Panc1 (cell line): ENCODE data around the gene CCDC57. TPM values are rescaled to one million over a fixed set of nuclear protein-coding genes. Genes with fewer than 3 reads are reported as not detected.

Source experiments
- ATAC-seq: fragments of 200-7000 bp; cut with Tn5 transposase; 2 replicates; pipeline ENCODE4 v1.9.1; 2020; ENCODE audit warnings: mild to moderate bottlenecking, moderate library complexity
- BruUV-seq: library from RNA; stranded (reverse); fragments of 400-500 nt; replicated peaks from 2 replicates; lab custom pipeline; 2021; lab: Mats Ljungman, UMichigan
- CTCF ChIA-PET: fragments of 300-600 bp; sonication (Branson Sonifier 250); formaldehyde crosslinking; loops from one replicate; lab custom pipeline; 2022; ENCODE audit warnings: antibody characterized with exemption; lab: Charles Lee
- POLR2A ChIA-PET: fragments of 300-600 bp; sonication (Branson Sonifier 250); formaldehyde crosslinking; loops from one replicate; lab custom pipeline; 2022; ENCODE audit warnings: antibody characterized with exemption; lab: Charles Lee
- DNase-seq: peaks from one replicate; pipeline ENCODE4 v3.0.0-alpha.2; 2010; ENCODE audit warnings: low read depth, low spot score
- H3K27ac ChIP-seq: 2 replicates; pipeline ENCODE4 v1.5.1; 2011; ENCODE audit warnings: mild to moderate bottlenecking, low read length, inconsistent platforms
- H3K27me3 ChIP-seq: fragments of 200-500 bp; sonication (Bioruptor generic); 2 replicates; pipeline ENCODE4 v1.6.0; 2014; ENCODE audit warnings: low read length, inconsistent platforms; ENCODE audit not compliant: control insufficient read depth, insufficient read depth
- H3K36me3 ChIP-seq: fragments of 200-500 bp; sonication (Bioruptor generic); 2 replicates; pipeline ENCODE4 v1.5.1; 2014; ENCODE audit warnings: inconsistent platforms, mild to moderate bottlenecking, low read length, moderate library complexity; ENCODE audit not compliant: control insufficient read depth, insufficient read depth
- H3K4me1 ChIP-seq: 2 replicates; pipeline ENCODE4 v1.5.1; 2011; ENCODE audit warnings: inconsistent platforms, mild to moderate bottlenecking, low read length, moderate library complexity; ENCODE audit not compliant: control insufficient read depth, insufficient read depth
- H3K4me3 ChIP-seq, 2 experiments: 2 replicates each; pipeline ENCODE4 v1.5.1; 2011 to 2012; ENCODE audit warnings: low read depth in 2 of 2, low read length in 2 of 2, mild to moderate bottlenecking in 2 of 2, inconsistent platforms in 1 of 2, moderate library complexity in 1 of 2
- H3K9me3 ChIP-seq: fragments of 200-500 bp; sonication (Bioruptor generic); 2 replicates; pipeline ENCODE4 v1.5.1; 2014; ENCODE audit warnings: low read depth, mild to moderate bottlenecking, inconsistent platforms, low read length, moderate library complexity; ENCODE audit not compliant: control insufficient read depth, insufficient read depth
- POLR2AphosphoS5 ChIP-seq: IDR thresholded peaks from 2 replicates; pipeline ENCODE4 v1.6.1; 2012; ENCODE audit warnings: mild to moderate bottlenecking, low read depth, low read length, moderate library complexity
- SIN3A ChIP-seq: IDR thresholded peaks from 2 replicates; pipeline ENCODE4 v1.6.1; 2012; ENCODE audit warnings: low read depth, mild to moderate bottlenecking, low read length, moderate library complexity, borderline replicate concordance; ENCODE audit not compliant: insufficient read depth
- TCF7L2 ChIP-seq: IDR thresholded peaks from 2 replicates; pipeline ENCODE4 v1.6.1; 2011; ENCODE audit warnings: mild to moderate bottlenecking, low read depth, low read length, inconsistent platforms
- in situ Hi-C: cut with HindIII; loops from 2 replicates; pipeline ENCODE4 v1.10.0; 2016; ENCODE audit warnings: low sequenced_read_pairs, low pct_unique_long_range_greater_than_20kb
- intact Hi-C: fragments of 100-400 bp; cut with micrococcal nuclease; formaldehyde crosslinking; loops from one replicate; pipeline ENCODE4 v1.10.0; 2022; ENCODE audit not compliant: unreplicated experiment
- total RNA-seq: library from RNA; stranded (reverse); gene quantifications from one replicate; pipeline ENCODE4 v1.2.1, GENCODE V29; 2021; ENCODE audit not compliant: unreplicated experiment
- TF ChIP-seq, protein P1 (sequence below), 2 experiments: IDR thresholded peaks; 2 replicates each; pipeline ENCODE4 v1.6.1; 2011 to 2012; ENCODE audit warnings: low read depth in 2 of 2, control low read depth in 1 of 2, low read length in 1 of 2, mild to moderate bottlenecking in 1 of 2, moderate library complexity in 1 of 2; ENCODE audit not compliant: insufficient read depth in 1 of 2
- TF ChIP-seq, protein P2 (sequence below): fragments of 450-650 bp; IDR thresholded peaks from 2 replicates; pipeline ENCODE4 v1.5.1; 2017; ENCODE audit warnings: mild to moderate bottlenecking

CCDC57 gene
- total RNA-seq, 1 experiment from 2014 or later: 63.6 TPM

DNA sequence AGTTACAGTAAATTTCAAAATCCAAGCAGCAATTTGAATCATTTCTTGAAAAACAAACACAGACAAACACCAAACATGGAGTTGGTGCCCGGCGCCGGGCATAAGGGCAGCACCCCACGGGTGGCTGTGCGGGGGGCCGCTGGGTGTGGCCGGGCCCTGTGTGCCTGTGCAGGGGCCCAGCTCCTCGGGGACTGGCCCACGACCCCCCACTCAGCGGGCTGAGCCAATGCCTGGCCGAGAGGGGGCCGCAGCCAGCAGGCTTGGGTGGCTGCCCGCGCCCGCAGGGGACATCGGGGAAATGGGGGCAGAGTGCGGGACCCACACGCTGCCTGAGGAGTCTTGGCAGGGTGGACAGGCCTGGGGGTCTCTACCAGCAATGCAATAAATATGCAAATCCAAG is 134.2 kb downstream of the CCDC57 start:
- in situ Hi-C loops (no loop called here), intact Hi-C loops (no loop called here)
- ChIA-PET CTCF (interaction anchor here (0.6 kb wide), 1 partner anchor 148 kb away, joined by 5 read pairs; no protein-coding TSS in a partner anchor), POLR2A (no interaction called here)
- ATAC-seq: no peak
- Histone ChIP-seq H3K4me1 (peaks cover 25% of the 10 kb centered on the region), H3K4me3 (no peak overlapping the region), H3K27me3 (no peaks in the 10 kb centered on the region), H3K27ac (peak overlapping the region; percentile 41; the same call in 1 of the 2 replicates), H3K36me3 (no peaks in the 10 kb centered on the region; the same call in none of the 2 replicates), H3K9me3 (no peaks in the 10 kb centered on the region)
- no TSS peak for BruUV-seq
- TF ChIP-seq SIN3A: no peak
- TF ChIP-seq, protein P1, sequence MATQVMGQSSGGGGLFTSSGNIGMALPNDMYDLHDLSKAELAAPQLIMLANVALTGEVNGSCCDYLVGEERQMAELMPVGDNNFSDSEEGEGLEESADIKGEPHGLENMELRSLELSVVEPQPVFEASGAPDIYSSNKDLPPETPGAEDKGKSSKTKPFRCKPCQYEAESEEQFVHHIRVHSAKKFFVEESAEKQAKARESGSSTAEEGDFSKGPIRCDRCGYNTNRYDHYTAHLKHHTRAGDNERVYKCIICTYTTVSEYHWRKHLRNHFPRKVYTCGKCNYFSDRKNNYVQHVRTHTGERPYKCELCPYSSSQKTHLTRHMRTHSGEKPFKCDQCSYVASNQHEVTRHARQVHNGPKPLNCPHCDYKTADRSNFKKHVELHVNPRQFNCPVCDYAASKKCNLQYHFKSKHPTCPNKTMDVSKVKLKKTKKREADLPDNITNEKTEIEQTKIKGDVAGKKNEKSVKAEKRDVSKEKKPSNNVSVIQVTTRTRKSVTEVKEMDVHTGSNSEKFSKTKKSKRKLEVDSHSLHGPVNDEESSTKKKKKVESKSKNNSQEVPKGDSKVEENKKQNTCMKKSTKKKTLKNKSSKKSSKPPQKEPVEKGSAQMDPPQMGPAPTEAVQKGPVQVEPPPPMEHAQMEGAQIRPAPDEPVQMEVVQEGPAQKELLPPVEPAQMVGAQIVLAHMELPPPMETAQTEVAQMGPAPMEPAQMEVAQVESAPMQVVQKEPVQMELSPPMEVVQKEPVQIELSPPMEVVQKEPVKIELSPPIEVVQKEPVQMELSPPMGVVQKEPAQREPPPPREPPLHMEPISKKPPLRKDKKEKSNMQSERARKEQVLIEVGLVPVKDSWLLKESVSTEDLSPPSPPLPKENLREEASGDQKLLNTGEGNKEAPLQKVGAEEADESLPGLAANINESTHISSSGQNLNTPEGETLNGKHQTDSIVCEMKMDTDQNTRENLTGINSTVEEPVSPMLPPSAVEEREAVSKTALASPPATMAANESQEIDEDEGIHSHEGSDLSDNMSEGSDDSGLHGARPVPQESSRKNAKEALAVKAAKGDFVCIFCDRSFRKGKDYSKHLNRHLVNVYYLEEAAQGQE (IDR thresholded peaks at IDR 0.05; ENCODE audit: insufficient read depth in 1 of 2, low read depth in 2 of 2, low read length in 1 of 2): no peak
- TF ChIP-seq, protein P2, sequence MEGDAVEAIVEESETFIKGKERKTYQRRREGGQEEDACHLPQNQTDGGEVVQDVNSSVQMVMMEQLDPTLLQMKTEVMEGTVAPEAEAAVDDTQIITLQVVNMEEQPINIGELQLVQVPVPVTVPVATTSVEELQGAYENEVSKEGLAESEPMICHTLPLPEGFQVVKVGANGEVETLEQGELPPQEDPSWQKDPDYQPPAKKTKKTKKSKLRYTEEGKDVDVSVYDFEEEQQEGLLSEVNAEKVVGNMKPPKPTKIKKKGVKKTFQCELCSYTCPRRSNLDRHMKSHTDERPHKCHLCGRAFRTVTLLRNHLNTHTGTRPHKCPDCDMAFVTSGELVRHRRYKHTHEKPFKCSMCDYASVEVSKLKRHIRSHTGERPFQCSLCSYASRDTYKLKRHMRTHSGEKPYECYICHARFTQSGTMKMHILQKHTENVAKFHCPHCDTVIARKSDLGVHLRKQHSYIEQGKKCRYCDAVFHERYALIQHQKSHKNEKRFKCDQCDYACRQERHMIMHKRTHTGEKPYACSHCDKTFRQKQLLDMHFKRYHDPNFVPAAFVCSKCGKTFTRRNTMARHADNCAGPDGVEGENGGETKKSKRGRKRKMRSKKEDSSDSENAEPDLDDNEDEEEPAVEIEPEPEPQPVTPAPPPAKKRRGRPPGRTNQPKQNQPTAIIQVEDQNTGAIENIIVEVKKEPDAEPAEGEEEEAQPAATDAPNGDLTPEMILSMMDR: no peak
- TF ChIP-seq TCF7L2: no peak
- no peak for TF ChIP-seq POLR2AphosphoS5
- DNase-seq: no peak

DNA sequence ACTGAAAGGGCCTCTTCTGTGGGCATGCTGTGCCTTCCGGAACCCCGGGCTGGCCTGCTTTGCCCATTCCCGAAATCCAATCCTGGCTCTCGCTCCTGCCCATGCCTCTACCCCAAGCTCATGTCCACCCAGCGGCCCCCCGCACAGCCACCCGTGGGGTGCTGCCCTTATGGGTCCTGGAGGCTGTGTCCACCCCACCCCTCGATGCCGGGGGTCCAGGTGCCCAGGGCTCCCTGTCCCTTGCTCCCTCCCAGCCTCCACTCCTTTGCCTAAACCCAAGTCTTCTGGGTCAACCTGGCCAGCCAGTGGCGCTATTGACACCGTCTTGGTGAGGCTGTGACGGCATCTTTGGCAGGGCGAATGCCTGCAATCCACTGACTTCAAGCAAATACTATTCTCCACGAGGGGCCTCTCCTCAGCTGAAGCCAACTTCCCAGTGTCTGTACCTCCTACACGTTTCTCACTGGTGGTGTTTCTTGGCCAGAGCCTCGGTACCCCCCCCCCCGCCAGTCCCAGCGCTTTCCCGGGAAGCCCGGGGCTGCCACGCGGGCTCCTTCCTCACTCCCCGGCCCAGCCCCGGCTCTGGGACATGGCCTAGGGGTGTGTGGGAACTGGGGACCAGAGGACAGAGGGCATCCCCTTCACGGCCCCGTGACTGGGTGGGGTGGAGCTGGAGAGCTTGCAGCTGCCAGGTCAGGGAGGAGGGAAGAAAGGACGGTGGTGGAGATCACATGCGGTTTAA is 134.9 kb downstream of the CCDC57 start:
- H3K27ac ChIP-seq: peak overlapping the region; percentile 41; the same call in 1 of the 2 replicates
- H3K36me3 ChIP-seq: no peaks in the 10 kb centered on the region; the same call in none of the 2 replicates
- TF ChIP-seq, protein P1 (IDR thresholded peaks at IDR 0.05; ENCODE audit: insufficient read depth in 1 of 2, low read depth in 2 of 2, low read length in 1 of 2): 0 out of 4 replicates have a peak, but pooled peaks of 1 of the 2 experiments have one; percentile 6
- 0 out of 2 replicates have a peak, but pooled peaks have one; percentile 26 for TF ChIP-seq SIN3A
- TF ChIP-seq POLR2AphosphoS5: peak; percentile 78
- TF ChIP-seq, protein P2: no peak
- peak; percentile 52 for ATAC-seq
- no peak for DNase-seq
- H3K4me1 ChIP-seq: peaks cover 25% of the 10 kb centered on the region
- CTCF ChIA-PET: interaction anchor here (0.6 kb wide), 1 partner anchor 47 kb away, joined by 4 read pairs; no protein-coding TSS in a partner anchor
- POLR2A ChIA-PET: interaction anchor here (0.6 kb wide), 1 partner anchor 15 kb away, joined by 6 read pairs; no protein-coding TSS in a partner anchor
- H3K4me3 ChIP-seq: no peak overlapping the region
- no peaks in the 10 kb centered on the region for H3K9me3 ChIP-seq
- in situ Hi-C loops: no loop called here
- BruUV-seq: no TSS peak
- H3K27me3 ChIP-seq: no peaks in the 10 kb centered on the region
- intact Hi-C loops: no loop called here
